CD14-positive monocyte (primary cell): ENCODE measurements around the gene PACSIN2. TPM values are rescaled to one million over a fixed set of nuclear protein-coding genes. Genes with fewer than 3 reads are reported as not detected.

Experiments
- DNase-seq, 3 donors: peaks; one replicate each; pipeline ENCODE4 v3.0.0-alpha.2; 2011 to 2022
- H2AFZ ChIP-seq: 2 replicates; pipeline ENCODE4 v1.6.0; 2012; ENCODE audit warnings: mild to moderate bottlenecking, low read depth, low read length, inconsistent platforms; ENCODE audit not compliant: insufficient read depth, poor library complexity, severe bottlenecking
- H3K27ac ChIP-seq, 2 donors: 1 replicate in 1 of 2; 2 replicates in 1 of 2; pipeline ENCODE4 v1.5.1; 2012 to 2013; ENCODE audit warnings: low read length in 2 of 2, control low read depth in 1 of 2, inconsistent platforms in 1 of 2, low read depth in 1 of 2, mild to moderate bottlenecking in 1 of 2
- H3K27me3 ChIP-seq, 2 donors: one replicate each; pipeline versions ENCODE4 v1.6.0 to v1.6.1; 2011 to 2013; ENCODE audit warnings: low read length in 2 of 2; ENCODE audit not compliant: control insufficient read depth in 2 of 2, insufficient read depth in 2 of 2
- H3K36me3 ChIP-seq, 2 donors: replicated peaks in 1 of 2; 1 replicate in 1 of 2; 2 replicates in 1 of 2; pipeline versions ENCODE4 v1.5.1 to v1.6.1; 2012 to 2013; ENCODE audit warnings: low read length in 2 of 2, control low read depth in 1 of 2, inconsistent platforms in 1 of 2, mild to moderate bottlenecking in 1 of 2; ENCODE audit not compliant: insufficient read depth in 2 of 2, control insufficient read depth in 1 of 2
- H3K4me1 ChIP-seq, 2 donors: 1 replicate in 1 of 2; 2 replicates in 1 of 2; pipeline versions ENCODE4 v1.5.1 to v1.6.1; 2012 to 2013; ENCODE audit warnings: low read length in 2 of 2, control low read depth in 1 of 2, inconsistent platforms in 1 of 2, mild to moderate bottlenecking in 1 of 2, moderate library complexity in 1 of 2; ENCODE audit not compliant: insufficient read depth in 2 of 2, control insufficient read depth in 1 of 2
- H3K4me2 ChIP-seq: replicated peaks from 2 replicates; pipeline ENCODE3; 2012; ENCODE audit warnings: low read length, moderate library complexity, mild to moderate bottlenecking; ENCODE audit not compliant: poor library complexity, severe bottlenecking; ENCODE audit errors: extremely low read depth
- H3K4me3 ChIP-seq, 3 experiments: fragments of 200-600 bp in 1 of 3; sonication (generic) in 1 of 3; replicated peaks in 1 of 3; 1 replicate in 2 of 3; 2 replicates in 1 of 3; pipeline ENCODE4 v1.5.1; 2011 to 2013; ENCODE audit warnings: low read length in 3 of 3, mild to moderate bottlenecking in 3 of 3, control low read depth in 2 of 3, low read depth in 2 of 3, inconsistent platforms in 1 of 3, moderate library complexity in 1 of 3
- H3K79me2 ChIP-seq: 2 replicates; pipeline ENCODE4 v1.6.0; 2012; ENCODE audit warnings: mild to moderate bottlenecking, control low read depth, inconsistent platforms, low read length, moderate library complexity; ENCODE audit not compliant: insufficient read depth
- H3K9ac ChIP-seq: 2 replicates; pipeline ENCODE4 v1.6.0; 2017; ENCODE audit warnings: low read length, mild to moderate bottlenecking; ENCODE audit not compliant: insufficient read depth, poor library complexity, severe bottlenecking
- H3K9me3 ChIP-seq, 2 donors: replicated peaks in 1 of 2; 1 replicate in 1 of 2; 2 replicates in 1 of 2; pipeline versions ENCODE4 v1.5.1 to v1.6.1; 2012 to 2013; ENCODE audit warnings: low read length in 2 of 2, control low read depth in 1 of 2; ENCODE audit not compliant: control insufficient read depth in 1 of 2, insufficient read depth in 1 of 2
- H4K20me1 ChIP-seq: 2 replicates; pipeline ENCODE4 v1.6.0; 2012; ENCODE audit warnings: mild to moderate bottlenecking, low read length, control low read depth, moderate library complexity; ENCODE audit not compliant: insufficient read depth
- H3K27ac Mint-ChIP-seq, 7 donors: one replicate each; pipeline ENCODE4 v1.8.0; 2020; ENCODE audit warnings: mild to moderate bottlenecking in 7 of 7, mixed read lengths in 7 of 7, moderate library complexity in 6 of 7, inconsistent platforms in 2 of 7
- H3K27me3 Mint-ChIP-seq, 3 donors: one replicate each; pipeline ENCODE4 v1.8.0; 2021 to 2022; ENCODE audit warnings: low read depth in 3 of 3, mild to moderate bottlenecking in 3 of 3, mixed read lengths in 3 of 3, moderate library complexity in 3 of 3, inconsistent platforms in 1 of 3
- H3K36me3 Mint-ChIP-seq, 2 donors: one replicate each; pipeline ENCODE4 v1.8.0; 2020; ENCODE audit warnings: mixed read lengths in 2 of 2, inconsistent platforms in 1 of 2, mild to moderate bottlenecking in 1 of 2
- H3K4me1 Mint-ChIP-seq: one replicate; pipeline ENCODE4 v1.8.0; 2020; ENCODE audit warnings: mild to moderate bottlenecking, mixed read lengths
- H3K4me3 Mint-ChIP-seq, 2 donors: one replicate each; pipeline ENCODE4 v1.8.0; 2020; ENCODE audit warnings: mild to moderate bottlenecking in 2 of 2, mixed read lengths in 2 of 2, moderate library complexity in 1 of 2
- H3K9me3 Mint-ChIP-seq, 7 donors: one replicate each; pipeline ENCODE4 v1.8.0; 2020 to 2022; ENCODE audit warnings: mixed read lengths in 7 of 7, mild to moderate bottlenecking in 6 of 7, moderate library complexity in 6 of 7, inconsistent platforms in 2 of 7
- WGBS: methylation state at CpG from one replicate; pipeline ENCODE4 v1.1.5; 2013; ENCODE audit warnings: missing lambda C conversion rate; ENCODE audit not compliant: insufficient coverage; 5-methylcytosine and 5-hydroxymethylcytosine counted together
- intact Hi-C, 2 donors: fragments of 100-400 bp; cut with micrococcal nuclease; formaldehyde crosslinking; loops; one replicate each; pipeline versions ENCODE4 v1.15.0 to v1.15.1; 2023
- polyA plus RNA-seq, 3 donors: library from polyadenylated mRNA; depleted of rRNA in 1 of 3; unstranded in 2 of 3; stranded (reverse) in 1 of 3; fragments of 300-500 nt in 2 of 3; fragments of >200 nt in 1 of 3; fragmentation: Illumina TruSeq in 2 of 3; gene quantifications; 1 replicate in 2 of 3; 2 replicates in 1 of 3; pipeline ENCODE4 v1.2.3, GENCODE V29; 2012 to 2021
- TF ChIP-seq, protein P1 (sequence below): fragments of 200-600 bp; IDR thresholded peaks from one replicate; pipeline ENCODE4 v1.8.0; 2022; ENCODE audit warnings: antibody characterized with exemption, mild to moderate bottlenecking

PACSIN2 gene
- polyA plus RNA-seq, 3 donors = 31.2 to 45.7 (median 40.2) TPM

DNA sequence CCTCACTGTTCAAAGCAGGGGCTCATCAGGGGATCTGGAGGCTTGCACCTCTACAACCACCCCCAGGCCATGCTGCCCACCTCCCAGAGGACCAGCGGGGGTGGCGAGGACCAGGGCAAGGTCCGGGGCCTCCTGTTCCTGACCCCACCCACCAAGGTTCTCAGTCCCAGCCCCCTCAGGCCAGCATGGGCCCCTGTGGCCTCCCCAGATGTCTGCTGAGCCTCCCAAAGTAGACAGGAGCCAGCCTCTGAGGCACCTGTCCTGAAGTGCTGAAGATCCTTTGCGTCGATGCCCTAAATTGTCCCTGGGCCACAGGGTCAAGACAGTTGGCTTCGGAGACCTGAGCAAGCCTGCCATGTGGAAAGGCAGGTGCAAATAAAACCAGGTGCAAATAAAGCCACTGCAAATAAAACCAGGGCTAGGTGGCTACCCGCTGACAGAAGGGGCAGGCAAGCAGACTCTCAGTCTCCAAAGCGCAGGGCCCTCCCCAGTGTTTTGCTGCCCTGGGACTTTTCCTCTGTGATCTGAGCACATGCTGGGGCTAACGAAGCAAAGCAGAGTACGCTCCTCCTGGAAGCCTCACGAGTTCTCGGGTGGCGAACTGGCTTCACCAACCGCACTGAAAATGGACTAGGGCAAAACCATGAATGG lies 135.5 kb downstream of the PACSIN2 start:
- no peak overlapping the region for H3K4me2 ChIP-seq
- no peaks in the 10 kb centered on the region for H3K27me3 ChIP-seq
- Mint-ChIP-seq H3K9me3 (no peaks in the 10 kb centered on the region), H3K27me3 (no peaks in the 10 kb centered on the region), H3K4me1 (no peaks in the 10 kb centered on the region), H3K4me3 (no peak overlapping the region), H3K36me3 (peaks cover 82 to 100% of the 10 kb centered on the region in 2 donors), H3K27ac (peak overlapping the region in 2 of 7 donors; percentile 23 to 46)
- no peak overlapping the region for H3K27ac ChIP-seq
- H2AFZ ChIP-seq = no peak overlapping the region
- H3K79me2 ChIP-seq = no peaks in the 10 kb centered on the region
- H3K4me1 ChIP-seq = no peaks in the 10 kb centered on the region
- peaks cover 96 to 100% of the 10 kb centered on the region in 2 donors for H3K36me3 ChIP-seq
- peaks cover 31% of the 10 kb centered on the region for H4K20me1 ChIP-seq
- TF ChIP-seq, protein P1, sequence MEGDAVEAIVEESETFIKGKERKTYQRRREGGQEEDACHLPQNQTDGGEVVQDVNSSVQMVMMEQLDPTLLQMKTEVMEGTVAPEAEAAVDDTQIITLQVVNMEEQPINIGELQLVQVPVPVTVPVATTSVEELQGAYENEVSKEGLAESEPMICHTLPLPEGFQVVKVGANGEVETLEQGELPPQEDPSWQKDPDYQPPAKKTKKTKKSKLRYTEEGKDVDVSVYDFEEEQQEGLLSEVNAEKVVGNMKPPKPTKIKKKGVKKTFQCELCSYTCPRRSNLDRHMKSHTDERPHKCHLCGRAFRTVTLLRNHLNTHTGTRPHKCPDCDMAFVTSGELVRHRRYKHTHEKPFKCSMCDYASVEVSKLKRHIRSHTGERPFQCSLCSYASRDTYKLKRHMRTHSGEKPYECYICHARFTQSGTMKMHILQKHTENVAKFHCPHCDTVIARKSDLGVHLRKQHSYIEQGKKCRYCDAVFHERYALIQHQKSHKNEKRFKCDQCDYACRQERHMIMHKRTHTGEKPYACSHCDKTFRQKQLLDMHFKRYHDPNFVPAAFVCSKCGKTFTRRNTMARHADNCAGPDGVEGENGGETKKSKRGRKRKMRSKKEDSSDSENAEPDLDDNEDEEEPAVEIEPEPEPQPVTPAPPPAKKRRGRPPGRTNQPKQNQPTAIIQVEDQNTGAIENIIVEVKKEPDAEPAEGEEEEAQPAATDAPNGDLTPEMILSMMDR = no peak
- H3K4me3 ChIP-seq = no peak overlapping the region
- DNase-seq = no peak
- no peaks in the 10 kb centered on the region for H3K9me3 ChIP-seq
- 95% methylated on average over 10 of the region's 14 CpGs for WGBS
- intact Hi-C loops = no loop called here
- H3K9ac ChIP-seq = no peak overlapping the region

DNA sequence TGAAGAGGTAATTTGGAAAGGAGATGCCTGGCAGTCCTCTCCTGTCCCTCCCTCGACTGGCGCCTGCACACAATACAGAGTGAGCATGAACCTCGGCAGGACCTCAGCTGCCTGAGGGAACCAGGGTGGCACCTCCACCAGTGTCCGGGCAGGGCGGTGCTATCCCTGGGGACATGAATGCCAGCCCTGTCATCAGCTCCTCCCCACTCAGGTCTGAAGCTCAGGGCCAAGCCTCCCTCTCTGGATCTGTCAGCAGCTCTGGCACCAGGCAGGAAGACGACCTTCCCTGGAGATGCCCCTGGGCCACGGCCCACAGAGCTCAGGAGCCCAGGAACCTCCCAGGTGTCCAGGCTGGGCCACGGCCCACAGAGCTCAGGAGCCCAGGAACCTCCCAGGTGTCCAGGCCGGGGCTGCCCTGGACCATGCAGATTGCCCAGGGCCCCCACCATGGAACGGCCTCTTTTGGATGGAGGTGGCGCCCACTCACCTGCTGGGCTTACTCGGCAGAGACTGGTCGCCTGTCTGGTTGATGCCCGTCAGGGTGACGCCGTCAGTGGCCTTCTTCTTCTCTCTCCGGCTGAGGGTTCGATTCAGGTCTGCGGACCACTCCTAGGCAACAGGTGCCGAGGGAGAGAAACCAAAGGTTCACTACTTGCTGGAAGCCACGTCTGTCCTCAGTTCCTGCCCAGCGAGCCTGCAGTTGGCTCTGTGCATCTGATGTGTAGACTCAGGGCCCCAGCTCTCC lies 136.2 kb downstream of the PACSIN2 start:
- no peak overlapping the region for H3K27ac Mint-ChIP-seq
- no peaks in the 10 kb centered on the region for H3K27me3 Mint-ChIP-seq
- Histone ChIP-seq H3K4me1 (no peaks in the 10 kb centered on the region), H3K9me3 (no peaks in the 10 kb centered on the region), H3K4me3 (no peak overlapping the region), H3K9ac (no peak overlapping the region), H2AFZ (no peak overlapping the region), H3K27me3 (no peaks in the 10 kb centered on the region), H3K79me2 (no peaks in the 10 kb centered on the region), H3K4me2 (no peak overlapping the region), H4K20me1 (peaks cover 31% of the 10 kb centered on the region), H3K27ac (peak overlapping the region in 1 of 2 donors; percentile 26), H3K36me3 (peaks cover 96 to 100% of the 10 kb centered on the region in 2 donors)
- peaks cover 81 to 100% of the 10 kb centered on the region in 2 donors for H3K36me3 Mint-ChIP-seq
- intact Hi-C loops = no loop called here
- H3K9me3 Mint-ChIP-seq = no peaks in the 10 kb centered on the region
- WGBS = 93% methylated on average over 17 of the region's 22 CpGs
- H3K4me3 Mint-ChIP-seq = no peak overlapping the region
- TF ChIP-seq, protein P1 = no peak
- H3K4me1 Mint-ChIP-seq = no peaks in the 10 kb centered on the region
- DNase-seq = no peak
